ENCODE data around the gene CD7. TPM values are rescaled to one million over a fixed set of nuclear protein-coding genes. Genes with fewer than 3 reads are reported as not detected.

Gene CD7
- polyA plus RNA-seq, 1 donor from 2014 or later, result not detected

DNA sequence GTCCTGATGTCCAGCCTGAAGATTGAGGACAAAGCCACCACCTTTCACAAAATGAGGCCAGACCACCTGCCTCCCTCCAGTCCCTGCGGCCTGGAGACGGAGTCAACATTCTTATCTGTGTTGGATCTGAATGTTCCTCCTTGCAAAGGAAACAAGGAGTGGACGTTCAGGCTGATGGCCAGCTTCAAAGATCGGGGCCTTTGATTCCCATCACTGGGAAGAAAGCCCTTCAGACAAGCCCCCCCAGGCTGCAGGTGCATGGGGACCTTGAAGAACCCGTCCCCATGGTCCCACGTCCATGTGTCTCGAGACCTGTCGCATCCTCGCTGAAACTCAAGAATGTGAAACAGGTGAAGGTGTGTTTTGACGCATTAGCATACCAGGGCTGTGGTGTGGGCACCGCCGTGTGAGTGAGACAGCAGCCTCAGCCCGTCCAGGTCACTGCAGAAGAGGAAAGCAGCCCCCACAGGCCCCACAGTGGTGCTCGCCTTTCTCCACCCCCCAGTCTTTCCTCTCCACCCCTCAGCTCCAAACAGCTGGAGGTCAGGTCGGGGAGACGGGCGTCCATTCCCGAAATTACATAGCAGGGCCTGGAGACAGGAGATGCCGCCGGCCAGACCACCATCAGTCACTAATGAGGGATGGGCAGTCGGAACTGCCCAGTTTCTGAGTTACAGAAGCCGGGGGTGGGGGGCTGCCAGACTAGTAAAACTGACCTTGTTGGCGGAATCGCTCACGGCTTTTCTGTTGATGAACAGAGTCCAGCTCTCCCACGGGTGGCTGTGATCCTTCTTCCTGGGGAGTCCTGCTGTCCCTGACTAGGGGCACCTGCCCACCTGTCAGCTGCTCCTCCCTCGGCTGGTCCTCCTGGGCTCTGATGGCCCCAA is 43.0 kb downstream of the CD7 start:
- Histone ChIP-seq H3K9ac (ENCODE audit: low read length) (peak overlapping the region; percentile 98), H3K9me3 (ENCODE audit: low read length) (no peaks in the 10 kb centered on the region), H3K79me2 (replicated peaks; ENCODE audit: insufficient read depth, low read length) (peaks cover 33% of the 10 kb centered on the region), H3K4me2 (ENCODE audit: low read length) (peak overlapping the region; percentile 46), H3F3A (ENCODE audit: insufficient read depth, low read length, poor library complexity, severe bottlenecking) (no peaks in the 10 kb centered on the region), H3K27ac (ENCODE audit: low read length) (peak overlapping the region; percentile 26), H3K36me3 (ENCODE audit: insufficient read depth, low read length) (no peaks in the 10 kb centered on the region), H3K27me3 (ENCODE audit: insufficient read depth, low read depth, low read length) (no peaks in the 10 kb centered on the region), H2AFZ (ENCODE audit: low read depth, low read length) (peak overlapping the region; percentile 95), H4K20me1 (ENCODE audit: insufficient read depth) (peaks cover 16% of the 10 kb centered on the region), H3K9me2 (ENCODE audit: insufficient read depth, low read length) (no peaks in the 10 kb centered on the region), H3K4me3 (ENCODE audit: low read length) (peak overlapping the region; percentile 95)
- TF ChIP-seq EP300 (conservative IDR thresholded peaks at IDR 0.05; ENCODE audit: poor library complexity, severe bottlenecking) (no peak), SMC3 (conservative IDR thresholded peaks at IDR 0.05; ENCODE audit: poor library complexity) (no peak), EZH2 (IDR thresholded peaks at IDR 0.05; ENCODE audit: borderline replicate concordance, insufficient read depth, low read length, poor library complexity, severe bottlenecking) (no peak), TAF1 (IDR thresholded peaks at IDR 0.05; ENCODE audit: low read depth) (no peak), POLR2AphosphoS5 (IDR thresholded peaks at IDR 0.05) (no peak), MXI1 (conservative IDR thresholded peaks at IDR 0.05; ENCODE audit: poor library complexity, severe bottlenecking) (no peak), RAD21 (conservative IDR thresholded peaks at IDR 0.05) (no peak)
- TF ChIP-seq, protein P1, sequence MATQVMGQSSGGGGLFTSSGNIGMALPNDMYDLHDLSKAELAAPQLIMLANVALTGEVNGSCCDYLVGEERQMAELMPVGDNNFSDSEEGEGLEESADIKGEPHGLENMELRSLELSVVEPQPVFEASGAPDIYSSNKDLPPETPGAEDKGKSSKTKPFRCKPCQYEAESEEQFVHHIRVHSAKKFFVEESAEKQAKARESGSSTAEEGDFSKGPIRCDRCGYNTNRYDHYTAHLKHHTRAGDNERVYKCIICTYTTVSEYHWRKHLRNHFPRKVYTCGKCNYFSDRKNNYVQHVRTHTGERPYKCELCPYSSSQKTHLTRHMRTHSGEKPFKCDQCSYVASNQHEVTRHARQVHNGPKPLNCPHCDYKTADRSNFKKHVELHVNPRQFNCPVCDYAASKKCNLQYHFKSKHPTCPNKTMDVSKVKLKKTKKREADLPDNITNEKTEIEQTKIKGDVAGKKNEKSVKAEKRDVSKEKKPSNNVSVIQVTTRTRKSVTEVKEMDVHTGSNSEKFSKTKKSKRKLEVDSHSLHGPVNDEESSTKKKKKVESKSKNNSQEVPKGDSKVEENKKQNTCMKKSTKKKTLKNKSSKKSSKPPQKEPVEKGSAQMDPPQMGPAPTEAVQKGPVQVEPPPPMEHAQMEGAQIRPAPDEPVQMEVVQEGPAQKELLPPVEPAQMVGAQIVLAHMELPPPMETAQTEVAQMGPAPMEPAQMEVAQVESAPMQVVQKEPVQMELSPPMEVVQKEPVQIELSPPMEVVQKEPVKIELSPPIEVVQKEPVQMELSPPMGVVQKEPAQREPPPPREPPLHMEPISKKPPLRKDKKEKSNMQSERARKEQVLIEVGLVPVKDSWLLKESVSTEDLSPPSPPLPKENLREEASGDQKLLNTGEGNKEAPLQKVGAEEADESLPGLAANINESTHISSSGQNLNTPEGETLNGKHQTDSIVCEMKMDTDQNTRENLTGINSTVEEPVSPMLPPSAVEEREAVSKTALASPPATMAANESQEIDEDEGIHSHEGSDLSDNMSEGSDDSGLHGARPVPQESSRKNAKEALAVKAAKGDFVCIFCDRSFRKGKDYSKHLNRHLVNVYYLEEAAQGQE (IDR thresholded peaks at IDR 0.05; ENCODE audit: borderline replicate concordance), result no peak
- TF ChIP-seq, protein P2, sequence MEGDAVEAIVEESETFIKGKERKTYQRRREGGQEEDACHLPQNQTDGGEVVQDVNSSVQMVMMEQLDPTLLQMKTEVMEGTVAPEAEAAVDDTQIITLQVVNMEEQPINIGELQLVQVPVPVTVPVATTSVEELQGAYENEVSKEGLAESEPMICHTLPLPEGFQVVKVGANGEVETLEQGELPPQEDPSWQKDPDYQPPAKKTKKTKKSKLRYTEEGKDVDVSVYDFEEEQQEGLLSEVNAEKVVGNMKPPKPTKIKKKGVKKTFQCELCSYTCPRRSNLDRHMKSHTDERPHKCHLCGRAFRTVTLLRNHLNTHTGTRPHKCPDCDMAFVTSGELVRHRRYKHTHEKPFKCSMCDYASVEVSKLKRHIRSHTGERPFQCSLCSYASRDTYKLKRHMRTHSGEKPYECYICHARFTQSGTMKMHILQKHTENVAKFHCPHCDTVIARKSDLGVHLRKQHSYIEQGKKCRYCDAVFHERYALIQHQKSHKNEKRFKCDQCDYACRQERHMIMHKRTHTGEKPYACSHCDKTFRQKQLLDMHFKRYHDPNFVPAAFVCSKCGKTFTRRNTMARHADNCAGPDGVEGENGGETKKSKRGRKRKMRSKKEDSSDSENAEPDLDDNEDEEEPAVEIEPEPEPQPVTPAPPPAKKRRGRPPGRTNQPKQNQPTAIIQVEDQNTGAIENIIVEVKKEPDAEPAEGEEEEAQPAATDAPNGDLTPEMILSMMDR (IDR thresholded peaks at IDR 0.05; ENCODE audit: poor library complexity, severe bottlenecking), result no peak

DNA sequence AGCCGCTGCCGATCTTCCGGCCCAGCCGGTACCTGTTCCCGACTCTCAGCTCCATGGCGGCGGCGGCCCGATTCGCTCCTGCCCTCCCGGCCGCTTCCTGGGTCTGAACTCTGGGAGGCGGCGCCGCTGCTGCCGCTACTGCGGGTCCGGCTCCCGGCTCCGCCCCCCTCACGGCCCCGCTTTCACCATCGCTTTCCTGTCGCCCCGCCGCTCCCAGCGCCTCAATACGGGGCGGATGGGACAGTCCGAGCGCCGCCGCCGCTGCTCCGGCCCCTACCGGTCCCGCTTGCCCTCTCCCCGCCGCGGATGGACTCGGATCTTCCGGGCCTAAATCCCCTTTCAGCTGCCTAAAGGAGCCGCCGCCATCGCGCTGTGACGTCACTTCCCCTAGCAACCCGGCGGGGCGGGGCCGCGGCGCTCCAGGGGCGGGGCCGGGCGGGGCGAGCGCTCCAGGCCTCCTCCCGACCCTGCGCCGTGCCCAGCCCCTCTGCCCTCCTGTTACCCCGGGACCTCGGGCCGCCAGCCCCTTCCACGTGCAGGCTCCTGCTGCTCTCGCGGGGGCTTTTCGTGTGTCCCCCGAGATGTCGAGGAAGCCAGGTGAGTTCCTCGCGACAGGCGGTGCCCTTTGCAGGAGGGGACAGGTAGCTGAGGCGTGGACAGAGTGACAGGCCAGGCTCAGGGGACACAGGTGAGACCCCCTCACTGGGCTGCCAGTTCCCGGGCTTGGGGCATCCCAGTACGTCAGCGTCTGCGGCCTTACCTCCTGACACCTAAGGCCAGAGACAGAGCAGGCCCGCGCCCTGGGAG is 43.9 kb downstream of the CD7 start, which contains the start of gene CSNK1D:
Gene CSNK1D, minus strand, starts transcription at position 374 of the 807 bp plus-strand sequence. Its CDS starts 319 bp downstream, at position 55.
- Histone ChIP-seq H3K27me3 (ENCODE audit: insufficient read depth, low read depth, low read length) (no peaks in the 10 kb centered on the region), H3K9me3 (ENCODE audit: low read length) (no peaks in the 10 kb centered on the region), H3K36me3 (ENCODE audit: insufficient read depth, low read length) (no peaks in the 10 kb centered on the region), H3K79me2 (replicated peaks; ENCODE audit: insufficient read depth, low read length) (peaks cover 41% of the 10 kb centered on the region), H3F3A (ENCODE audit: insufficient read depth, low read length, poor library complexity, severe bottlenecking) (no peaks in the 10 kb centered on the region), H4K20me1 (ENCODE audit: insufficient read depth) (peaks cover 23% of the 10 kb centered on the region), H3K4me2 (ENCODE audit: low read length) (peak within 1 kb of the TSS; percentile 63), H3K9ac (ENCODE audit: low read length) (peak within 1 kb of the TSS; percentile 98), H3K9me2 (ENCODE audit: insufficient read depth, low read length) (no peaks in the 10 kb centered on the region), H3K27ac (ENCODE audit: low read length) (peak within 1 kb of the TSS; percentile 90), H2AFZ (ENCODE audit: low read depth, low read length) (peak within 1 kb of the TSS; percentile 95), H3K4me3 (ENCODE audit: low read length) (peak within 1 kb of the TSS; percentile 95)
- TF ChIP-seq RAD21 (conservative IDR thresholded peaks at IDR 0.05) (no peak), POLR2AphosphoS5 (IDR thresholded peaks at IDR 0.05) (peak; percentile 91), EZH2 (IDR thresholded peaks at IDR 0.05; ENCODE audit: borderline replicate concordance, insufficient read depth, low read length, poor library complexity, severe bottlenecking) (no peak), MXI1 (conservative IDR thresholded peaks at IDR 0.05; ENCODE audit: poor library complexity, severe bottlenecking) (peak; percentile 83), TAF1 (IDR thresholded peaks at IDR 0.05; ENCODE audit: low read depth) (peak; percentile 82), SMC3 (conservative IDR thresholded peaks at IDR 0.05; ENCODE audit: poor library complexity) (peak; percentile 16), EP300 (conservative IDR thresholded peaks at IDR 0.05; ENCODE audit: poor library complexity, severe bottlenecking) (peak; percentile 82)
- TF ChIP-seq, protein P1 (IDR thresholded peaks at IDR 0.05; ENCODE audit: borderline replicate concordance), result peak; percentile 91
- TF ChIP-seq, protein P2 (IDR thresholded peaks at IDR 0.05; ENCODE audit: poor library complexity, severe bottlenecking), result no peak
